GM10266 (cell line): Measurements from ENCODE around the gene SEPTIN5.

Experiments used
- DNase-seq: peaks from one replicate; pipeline ENCODE4 v3.0.0; 2012; ENCODE audit errors: extremely low spot score
- CTCF ChIP-seq: IDR thresholded peaks from 2 replicates; pipeline ENCODE4 v1.5.1; 2012; ENCODE audit warnings: mild to moderate bottlenecking, low read depth; ENCODE audit not compliant: control insufficient read depth, insufficient read depth; ENCODE audit errors: missing control alignments

The SEPTIN5 gene

GRCh38 chr22:19741053-19741452, 26.8 kb downstream of the SEPTIN5 start:
- no peak for TF ChIP-seq CTCF
- DNase-seq, result no peak

GRCh38 chr22:19742160-19743066, 28.1 kb downstream of the SEPTIN5 start:
- DNase-seq, result no peak
- TF ChIP-seq CTCF, result no peak

GRCh38 chr22:19743081-19743480, 28.8 kb downstream of the SEPTIN5 start:
- no peak for TF ChIP-seq CTCF

GRCh38 chr22:19743651-19744050, 29.3 kb downstream of the SEPTIN5 start:
- no peak for TF ChIP-seq CTCF
- DNase-seq, result no peak

More at GRCh38 chr22:19743081-19743480, 28.8 kb downstream of the SEPTIN5 start:
- DNase-seq, result no peak

- no peak for TF ChIP-seq CTCF
- DNase-seq, result no peak
Measured at GRCh38 chr22:19744350-19745006, 30.2 kb downstream of the SEPTIN5 start.

GRCh38 chr22:19745155-19746101, 31.1 kb downstream of the SEPTIN5 start:
- DNase-seq, result no peak
- TF ChIP-seq CTCF, result no peak
